NCI-H774 (cell line): ENCODE measurements around the gene NEK9.

Experiments used
- DNase-seq: peaks from one replicate; lab custom pipeline; 2025; lab: John Stamatoyannopoulos, UW

The NEK9 gene

DNA sequence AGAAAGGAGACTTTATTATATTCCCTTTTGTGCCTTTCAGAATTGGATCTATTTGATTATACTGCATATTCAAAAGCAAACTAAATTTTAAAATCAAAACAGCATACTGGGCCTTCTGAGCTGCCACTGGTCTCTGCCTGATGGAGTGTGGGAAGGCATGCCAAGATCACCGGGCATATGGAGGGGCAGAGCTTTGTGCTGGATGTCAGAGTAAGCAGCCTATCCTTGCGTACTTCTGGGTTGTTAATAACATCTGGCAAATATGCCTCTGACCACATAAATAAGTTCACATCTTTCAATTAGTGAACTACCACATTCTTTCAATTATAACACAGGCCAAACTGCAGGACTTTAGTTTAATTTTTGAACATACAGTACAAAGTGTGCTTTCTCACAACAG lies 93.9 kb downstream of the NEK9 start:
- no peak for DNase-seq

- no peak for DNase-seq
Observed at GRCh38 chr14:75030147-75030546, 96.7 kb downstream of the NEK9 start.
